WTC11 (cell line): ENCODE measurements around the gene CIPC. TPM values are rescaled to one million over a fixed set of nuclear protein-coding genes. Genes with fewer than 3 reads are reported as not detected.
A peak's percentile ranks its signal among the peaks of the same experiment; 100 is the strongest.

ENCODE experiments used
- ATAC-seq: fragments of 200-7000 bp; cut with Tn5 transposase; 2 replicates; pipeline ENCODE4 v1.10.0; 2021; ENCODE audit warnings: mild to moderate bottlenecking, moderate library complexity
- CTCF ChIA-PET: fragments of 300-600 bp; sonication (Branson Sonifier 250); formaldehyde crosslinking; loops from one replicate; lab custom pipeline; 2021; ENCODE audit warnings: antibody characterized with exemption; lab: Charles Lee
- POLR2A ChIA-PET: fragments of 350-600 bp; sonication (Branson Sonifier 250); formaldehyde crosslinking; loops from one replicate; lab custom pipeline; 2021; ENCODE audit warnings: antibody characterized with exemption; lab: Charles Lee
- DNase-seq: peaks from one replicate; pipeline ENCODE4 v3.0.0; 2021; ENCODE audit warnings: low spot score
- H3K27ac Mint-ChIP-seq: 2 replicates; pipeline ENCODE4 v1.8.0; 2021; ENCODE audit warnings: mixed read lengths
- H3K27me3 Mint-ChIP-seq: 2 replicates; pipeline ENCODE4 v1.8.0; 2021; ENCODE audit warnings: low read depth, mild to moderate bottlenecking, moderate library complexity, mixed read lengths
- H3K36me3 Mint-ChIP-seq: 2 replicates; pipeline ENCODE4 v1.8.0; 2021; ENCODE audit warnings: mixed read lengths
- H3K4me1 Mint-ChIP-seq: 2 replicates; pipeline ENCODE4 v1.8.0; 2022; ENCODE audit warnings: mixed read lengths
- H3K4me3 Mint-ChIP-seq: 2 replicates; pipeline ENCODE4 v1.8.0; 2021; ENCODE audit warnings: mild to moderate bottlenecking, moderate library complexity, mixed read lengths
- H3K9me3 Mint-ChIP-seq: 2 replicates; pipeline ENCODE4 v1.8.0; 2021; ENCODE audit warnings: mixed read lengths
- CREM ChIP-seq: sonication (generic); formaldehyde crosslinking; IDR thresholded peaks from 2 replicates; pipeline ENCODE4 v1.8.1; 2022; ENCODE audit warnings: mild to moderate bottlenecking, missing genetic modification reagents, moderate library complexity
- IRF2 ChIP-seq: sonication (generic); formaldehyde crosslinking; IDR thresholded peaks from 2 replicates; pipeline ENCODE4 v1.8.0; 2022; ENCODE audit warnings: low read depth, missing genetic modification reagents, borderline replicate concordance
- JUN ChIP-seq: sonication (generic); formaldehyde crosslinking; IDR thresholded peaks from 2 replicates; pipeline ENCODE4 v1.8.0; 2023; ENCODE audit warnings: mild to moderate bottlenecking, missing genetic modification reagents
- NFATC4 ChIP-seq: fragments of 250-450 bp; sonication (Bioruptor Pico); IDR thresholded peaks from 2 replicates; pipeline ENCODE4 v1.9.0; 2021; ENCODE audit warnings: mild to moderate bottlenecking
- NR3C1 ChIP-seq: sonication (generic); formaldehyde crosslinking; conservative IDR thresholded peaks from 2 replicates; pipeline ENCODE4 v1.8.1; 2023; ENCODE audit warnings: low read depth, mild to moderate bottlenecking, missing genetic modification reagents
- SOX15 ChIP-seq: fragments of 250-450 bp; sonication (Bioruptor Pico); IDR thresholded peaks from 2 replicates; pipeline ENCODE4 v1.9.0; 2021; ENCODE audit warnings: mild to moderate bottlenecking
- TP53 ChIP-seq: sonication (generic); formaldehyde crosslinking; IDR thresholded peaks from 2 replicates; pipeline ENCODE4 v1.8.1; 2023; ENCODE audit warnings: mild to moderate bottlenecking, missing genetic modification reagents
- ZNF138 ChIP-seq: sonication (generic); formaldehyde crosslinking; conservative IDR thresholded peaks from 2 replicates; pipeline ENCODE4 v1.8.1; 2022; ENCODE audit warnings: mild to moderate bottlenecking, moderate library complexity, missing genetic modification reagents
- total RNA-seq: library from RNA; stranded (reverse); gene quantifications from 3 replicates; pipeline ENCODE4 v1.2.3, GENCODE V29; 2021
- TF ChIP-seq, protein P1 (sequence below): sonication (generic); formaldehyde crosslinking; IDR thresholded peaks from 2 replicates; pipeline ENCODE4 v1.8.1; 2023; ENCODE audit warnings: mild to moderate bottlenecking, moderate library complexity, missing genetic modification reagents
- TF ChIP-seq, protein P2 (sequence below): sonication (generic); formaldehyde crosslinking; IDR thresholded peaks from 2 replicates; pipeline ENCODE4 v1.8.0; 2023; ENCODE audit warnings: missing genetic modification reagents, mild to moderate bottlenecking, borderline replicate concordance
- TF ChIP-seq, protein P3 (sequence below): sonication (generic); formaldehyde crosslinking; IDR thresholded peaks from 2 replicates; pipeline ENCODE4 v1.8.1; 2023; ENCODE audit warnings: mild to moderate bottlenecking, missing genetic modification reagents, borderline replicate concordance
- TF ChIP-seq, protein P4 (sequence below): sonication (generic); formaldehyde crosslinking; IDR thresholded peaks from 2 replicates; pipeline ENCODE4 v1.8.1; 2022; ENCODE audit warnings: low read depth, missing genetic modification reagents, borderline replicate concordance
- TF ChIP-seq, protein P5 (sequence below): sonication (generic); formaldehyde crosslinking; conservative IDR thresholded peaks from 2 replicates; pipeline ENCODE4 v1.8.1; 2023; ENCODE audit warnings: mild to moderate bottlenecking, low read depth, missing genetic modification reagents, moderate library complexity

Gene CIPC
- total RNA-seq, 1 experiment from 2014 or later: 25.4 TPM

DNA sequence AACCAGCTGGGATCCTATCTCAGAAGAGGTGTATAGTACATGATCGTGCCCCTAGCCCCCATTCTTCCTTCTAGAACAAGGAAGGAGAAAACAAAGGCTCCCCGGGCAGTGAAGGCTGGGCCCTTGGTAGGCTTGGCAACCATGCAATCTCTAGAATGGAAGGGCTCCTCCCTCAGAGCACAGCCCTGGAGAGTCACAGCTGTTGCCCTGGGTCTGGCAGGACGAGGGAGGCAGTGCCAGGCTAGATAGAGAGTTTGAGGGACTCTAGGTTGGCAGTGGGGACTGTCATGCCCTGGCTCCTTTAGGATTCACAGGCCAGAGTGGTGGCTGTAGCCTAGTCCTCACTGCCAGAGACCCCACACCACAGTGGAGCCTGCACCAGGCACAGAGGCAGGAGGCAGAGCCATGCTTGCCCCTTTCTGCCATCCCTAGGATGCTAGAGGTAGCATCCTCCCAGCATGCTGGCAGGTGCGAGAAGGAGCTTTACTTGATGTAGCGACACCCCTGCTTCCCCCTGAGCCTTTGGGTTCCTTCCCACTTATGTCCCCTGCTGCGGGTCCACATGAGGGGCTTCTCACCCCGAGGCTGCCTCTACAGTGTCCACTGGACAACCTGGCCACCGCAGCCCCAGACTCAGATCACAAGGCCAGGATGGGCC is 33.4 kb upstream of the CIPC start:
- Mint-ChIP-seq H3K36me3 (no peaks in the 10 kb centered on the region), H3K4me1 (peaks cover 24% of the 10 kb centered on the region), H3K27me3 (no peaks in the 10 kb centered on the region), H3K9me3 (0 out of 2 replicates have a peak, but pooled peaks cover 2% of the 10 kb centered on the region), H3K27ac (peak overlapping the region; percentile 13; the same call in 1 of the 2 replicates), H3K4me3 (no peak overlapping the region)
- TF ChIP-seq, protein P1, sequence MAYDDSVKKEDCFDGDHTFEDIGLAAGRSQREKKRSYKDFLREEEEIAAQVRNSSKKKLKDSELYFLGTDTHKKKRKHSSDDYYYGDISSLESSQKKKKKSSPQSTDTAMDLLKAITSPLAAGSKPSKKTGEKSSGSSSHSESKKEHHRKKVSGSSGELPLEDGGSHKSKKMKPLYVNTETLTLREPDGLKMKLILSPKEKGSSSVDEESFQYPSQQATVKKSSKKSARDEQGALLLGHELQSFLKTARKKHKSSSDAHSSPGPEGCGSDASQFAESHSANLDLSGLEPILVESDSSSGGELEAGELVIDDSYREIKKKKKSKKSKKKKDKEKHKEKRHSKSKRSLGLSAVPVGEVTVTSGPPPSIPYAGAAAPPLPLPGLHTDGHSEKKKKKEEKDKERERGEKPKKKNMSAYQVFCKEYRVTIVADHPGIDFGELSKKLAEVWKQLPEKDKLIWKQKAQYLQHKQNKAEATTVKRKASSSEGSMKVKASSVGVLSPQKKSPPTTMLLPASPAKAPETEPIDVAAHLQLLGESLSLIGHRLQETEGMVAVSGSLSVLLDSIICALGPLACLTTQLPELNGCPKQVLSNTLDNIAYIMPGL (CRISPR knock-in tag): no peak
- TF ChIP-seq NFATC4 (CRISPR knock-in tag): no peak
- no peak for TF ChIP-seq SOX15 (CRISPR knock-in tag)
- TF ChIP-seq, protein P2, sequence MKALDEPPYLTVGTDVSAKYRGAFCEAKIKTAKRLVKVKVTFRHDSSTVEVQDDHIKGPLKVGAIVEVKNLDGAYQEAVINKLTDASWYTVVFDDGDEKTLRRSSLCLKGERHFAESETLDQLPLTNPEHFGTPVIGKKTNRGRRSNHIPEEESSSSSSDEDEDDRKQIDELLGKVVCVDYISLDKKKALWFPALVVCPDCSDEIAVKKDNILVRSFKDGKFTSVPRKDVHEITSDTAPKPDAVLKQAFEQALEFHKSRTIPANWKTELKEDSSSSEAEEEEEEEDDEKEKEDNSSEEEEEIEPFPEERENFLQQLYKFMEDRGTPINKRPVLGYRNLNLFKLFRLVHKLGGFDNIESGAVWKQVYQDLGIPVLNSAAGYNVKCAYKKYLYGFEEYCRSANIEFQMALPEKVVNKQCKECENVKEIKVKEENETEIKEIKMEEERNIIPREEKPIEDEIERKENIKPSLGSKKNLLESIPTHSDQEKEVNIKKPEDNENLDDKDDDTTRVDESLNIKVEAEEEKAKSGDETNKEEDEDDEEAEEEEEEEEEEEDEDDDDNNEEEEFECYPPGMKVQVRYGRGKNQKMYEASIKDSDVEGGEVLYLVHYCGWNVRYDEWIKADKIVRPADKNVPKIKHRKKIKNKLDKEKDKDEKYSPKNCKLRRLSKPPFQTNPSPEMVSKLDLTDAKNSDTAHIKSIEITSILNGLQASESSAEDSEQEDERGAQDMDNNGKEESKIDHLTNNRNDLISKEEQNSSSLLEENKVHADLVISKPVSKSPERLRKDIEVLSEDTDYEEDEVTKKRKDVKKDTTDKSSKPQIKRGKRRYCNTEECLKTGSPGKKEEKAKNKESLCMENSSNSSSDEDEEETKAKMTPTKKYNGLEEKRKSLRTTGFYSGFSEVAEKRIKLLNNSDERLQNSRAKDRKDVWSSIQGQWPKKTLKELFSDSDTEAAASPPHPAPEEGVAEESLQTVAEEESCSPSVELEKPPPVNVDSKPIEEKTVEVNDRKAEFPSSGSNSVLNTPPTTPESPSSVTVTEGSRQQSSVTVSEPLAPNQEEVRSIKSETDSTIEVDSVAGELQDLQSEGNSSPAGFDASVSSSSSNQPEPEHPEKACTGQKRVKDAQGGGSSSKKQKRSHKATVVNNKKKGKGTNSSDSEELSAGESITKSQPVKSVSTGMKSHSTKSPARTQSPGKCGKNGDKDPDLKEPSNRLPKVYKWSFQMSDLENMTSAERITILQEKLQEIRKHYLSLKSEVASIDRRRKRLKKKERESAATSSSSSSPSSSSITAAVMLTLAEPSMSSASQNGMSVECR (CRISPR knock-in tag): no peak
- no peak for TF ChIP-seq IRF2 (CRISPR knock-in tag)
- TF ChIP-seq, protein P3, sequence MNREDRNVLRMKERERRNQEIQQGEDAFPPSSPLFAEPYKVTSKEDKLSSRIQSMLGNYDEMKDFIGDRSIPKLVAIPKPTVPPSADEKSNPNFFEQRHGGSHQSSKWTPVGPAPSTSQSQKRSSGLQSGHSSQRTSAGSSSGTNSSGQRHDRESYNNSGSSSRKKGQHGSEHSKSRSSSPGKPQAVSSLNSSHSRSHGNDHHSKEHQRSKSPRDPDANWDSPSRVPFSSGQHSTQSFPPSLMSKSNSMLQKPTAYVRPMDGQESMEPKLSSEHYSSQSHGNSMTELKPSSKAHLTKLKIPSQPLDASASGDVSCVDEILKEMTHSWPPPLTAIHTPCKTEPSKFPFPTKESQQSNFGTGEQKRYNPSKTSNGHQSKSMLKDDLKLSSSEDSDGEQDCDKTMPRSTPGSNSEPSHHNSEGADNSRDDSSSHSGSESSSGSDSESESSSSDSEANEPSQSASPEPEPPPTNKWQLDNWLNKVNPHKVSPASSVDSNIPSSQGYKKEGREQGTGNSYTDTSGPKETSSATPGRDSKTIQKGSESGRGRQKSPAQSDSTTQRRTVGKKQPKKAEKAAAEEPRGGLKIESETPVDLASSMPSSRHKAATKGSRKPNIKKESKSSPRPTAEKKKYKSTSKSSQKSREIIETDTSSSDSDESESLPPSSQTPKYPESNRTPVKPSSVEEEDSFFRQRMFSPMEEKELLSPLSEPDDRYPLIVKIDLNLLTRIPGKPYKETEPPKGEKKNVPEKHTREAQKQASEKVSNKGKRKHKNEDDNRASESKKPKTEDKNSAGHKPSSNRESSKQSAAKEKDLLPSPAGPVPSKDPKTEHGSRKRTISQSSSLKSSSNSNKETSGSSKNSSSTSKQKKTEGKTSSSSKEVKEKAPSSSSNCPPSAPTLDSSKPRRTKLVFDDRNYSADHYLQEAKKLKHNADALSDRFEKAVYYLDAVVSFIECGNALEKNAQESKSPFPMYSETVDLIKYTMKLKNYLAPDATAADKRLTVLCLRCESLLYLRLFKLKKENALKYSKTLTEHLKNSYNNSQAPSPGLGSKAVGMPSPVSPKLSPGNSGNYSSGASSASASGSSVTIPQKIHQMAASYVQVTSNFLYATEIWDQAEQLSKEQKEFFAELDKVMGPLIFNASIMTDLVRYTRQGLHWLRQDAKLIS (CRISPR knock-in tag): no peak
- TF ChIP-seq, protein P4, sequence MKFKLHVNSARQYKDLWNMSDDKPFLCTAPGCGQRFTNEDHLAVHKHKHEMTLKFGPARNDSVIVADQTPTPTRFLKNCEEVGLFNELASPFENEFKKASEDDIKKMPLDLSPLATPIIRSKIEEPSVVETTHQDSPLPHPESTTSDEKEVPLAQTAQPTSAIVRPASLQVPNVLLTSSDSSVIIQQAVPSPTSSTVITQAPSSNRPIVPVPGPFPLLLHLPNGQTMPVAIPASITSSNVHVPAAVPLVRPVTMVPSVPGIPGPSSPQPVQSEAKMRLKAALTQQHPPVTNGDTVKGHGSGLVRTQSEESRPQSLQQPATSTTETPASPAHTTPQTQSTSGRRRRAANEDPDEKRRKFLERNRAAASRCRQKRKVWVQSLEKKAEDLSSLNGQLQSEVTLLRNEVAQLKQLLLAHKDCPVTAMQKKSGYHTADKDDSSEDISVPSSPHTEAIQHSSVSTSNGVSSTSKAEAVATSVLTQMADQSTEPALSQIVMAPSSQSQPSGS: no peak
- no peak for TF ChIP-seq NR3C1 (CRISPR knock-in tag)
- TF ChIP-seq TP53 (CRISPR knock-in tag): no peak
- no peak for TF ChIP-seq ZNF138 (CRISPR knock-in tag)
- TF ChIP-seq JUN: no peak
- TF ChIP-seq CREM: no peak
- TF ChIP-seq, protein P5, sequence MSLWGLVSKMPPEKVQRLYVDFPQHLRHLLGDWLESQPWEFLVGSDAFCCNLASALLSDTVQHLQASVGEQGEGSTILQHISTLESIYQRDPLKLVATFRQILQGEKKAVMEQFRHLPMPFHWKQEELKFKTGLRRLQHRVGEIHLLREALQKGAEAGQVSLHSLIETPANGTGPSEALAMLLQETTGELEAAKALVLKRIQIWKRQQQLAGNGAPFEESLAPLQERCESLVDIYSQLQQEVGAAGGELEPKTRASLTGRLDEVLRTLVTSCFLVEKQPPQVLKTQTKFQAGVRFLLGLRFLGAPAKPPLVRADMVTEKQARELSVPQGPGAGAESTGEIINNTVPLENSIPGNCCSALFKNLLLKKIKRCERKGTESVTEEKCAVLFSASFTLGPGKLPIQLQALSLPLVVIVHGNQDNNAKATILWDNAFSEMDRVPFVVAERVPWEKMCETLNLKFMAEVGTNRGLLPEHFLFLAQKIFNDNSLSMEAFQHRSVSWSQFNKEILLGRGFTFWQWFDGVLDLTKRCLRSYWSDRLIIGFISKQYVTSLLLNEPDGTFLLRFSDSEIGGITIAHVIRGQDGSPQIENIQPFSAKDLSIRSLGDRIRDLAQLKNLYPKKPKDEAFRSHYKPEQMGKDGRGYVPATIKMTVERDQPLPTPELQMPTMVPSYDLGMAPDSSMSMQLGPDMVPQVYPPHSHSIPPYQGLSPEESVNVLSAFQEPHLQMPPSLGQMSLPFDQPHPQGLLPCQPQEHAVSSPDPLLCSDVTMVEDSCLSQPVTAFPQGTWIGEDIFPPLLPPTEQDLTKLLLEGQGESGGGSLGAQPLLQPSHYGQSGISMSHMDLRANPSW: no peak
- ChIA-PET CTCF (interaction anchor here (1.0 to 11.4 kb wide), 7 partner anchors 12 to 192 kb away, joined by 3 to 249 read pairs (median 5); no protein-coding TSS in a partner anchor), POLR2A (interaction anchor here (0.6 to 1.4 kb wide), 2 partner anchors 12 to 188 kb away, joined by 3 to 5 read pairs; no protein-coding TSS in a partner anchor)
- no peak for DNase-seq
- ATAC-seq: no peak
